H1 (cell line): ENCODE data around the gene TELO2. TPM values are rescaled to one million over a fixed set of nuclear protein-coding genes. Genes with fewer than 3 reads are reported as not detected.

ENCODE experiments used
- CTCF ChIA-PET: fragments of 300-600 bp; sonication (Branson Sonifier 250); formaldehyde crosslinking; loops from one replicate; lab custom pipeline; 2021; ENCODE audit not compliant: partially characterized antibody; lab: Charles Lee
- POLR2A ChIA-PET: fragments of 300-600 bp; sonication (Branson Sonifier 250); formaldehyde crosslinking; loops from one replicate; lab custom pipeline; 2021; ENCODE audit warnings: inconsistent platforms; ENCODE audit not compliant: partially characterized antibody; lab: Charles Lee
- DNase-seq, 2 experiments: peaks; one replicate each; pipeline versions ENCODE4 v3.0.0 to v3.0.0-alpha.2; 2010 to 2022; ENCODE audit warnings: low spot score in 2 of 2, low read depth in 1 of 2, mixed read lengths in 1 of 2
- FAIRE-seq: peaks from 2 replicates; lab custom pipeline; 2011; peaks lifted over from hg19 to GRCh38; lab: Jason Lieb, UNC
- H2AFZ ChIP-seq: 2 replicates; pipeline ENCODE4 v1.8.1; 2012; ENCODE audit warnings: low read length, inconsistent platforms
- H2AK5ac ChIP-seq: 2 replicates; pipeline ENCODE4 v1.6.1; 2013; ENCODE audit warnings: low read depth, low read length
- H2BK120ac ChIP-seq: replicated peaks from 2 replicates; pipeline ENCODE3; 2013; ENCODE audit warnings: low read depth, low read length, inconsistent platforms
- H2BK12ac ChIP-seq: 2 replicates; pipeline ENCODE4 v1.6.1; 2013; ENCODE audit warnings: low read depth, low read length
- H2BK15ac ChIP-seq: 2 replicates; pipeline ENCODE4 v1.6.1; 2013; ENCODE audit warnings: low read length
- H2BK20ac ChIP-seq: 2 replicates; pipeline ENCODE4 v1.6.1; 2013; ENCODE audit warnings: low read length
- H2BK5ac ChIP-seq: 2 replicates; pipeline ENCODE4 v1.6.1; 2013; ENCODE audit warnings: low read depth, low read length
- H3K14ac ChIP-seq: 2 replicates; pipeline ENCODE4 v1.6.1; 2013; ENCODE audit warnings: inconsistent platforms; ENCODE audit not compliant: insufficient read length
- H3K18ac ChIP-seq: 2 replicates; pipeline ENCODE4 v1.6.1; 2013; ENCODE audit warnings: low read length; ENCODE audit errors: extremely low read depth
- H3K23ac ChIP-seq: 2 replicates; pipeline ENCODE4 v1.6.1; 2013; ENCODE audit warnings: inconsistent platforms; ENCODE audit not compliant: insufficient read length
- H3K23me2 ChIP-seq: 2 replicates; pipeline ENCODE4 v1.6.1; 2013; ENCODE audit warnings: low read depth, low read length
- H3K27ac ChIP-seq: 2 replicates; pipeline ENCODE4 v1.6.1; 2011; ENCODE audit warnings: low read depth, low read length, inconsistent platforms
- H3K27me3 ChIP-seq, 4 experiments: replicated peaks in 1 of 4; 1 replicate in 1 of 4; 2 replicates in 3 of 4; pipeline versions ENCODE4 v1.6.1 to v1.8.1; 2011 to 2013; ENCODE audit warnings: low read length in 3 of 4, mild to moderate bottlenecking in 3 of 4, inconsistent platforms in 2 of 4, mixed read lengths in 2 of 4, moderate library complexity in 1 of 4; ENCODE audit not compliant: control insufficient read depth in 3 of 4, insufficient read depth in 3 of 4; ENCODE audit errors: extremely low read depth in 1 of 4
- H3K36me3 ChIP-seq, 4 experiments: 2 replicates each; pipeline versions ENCODE4 v1.6.1 to v1.8.1; 2011 to 2013; ENCODE audit warnings: mild to moderate bottlenecking in 4 of 4, low read length in 3 of 4, moderate library complexity in 2 of 4, control low read depth in 1 of 4, inconsistent platforms in 1 of 4; ENCODE audit not compliant: insufficient read depth in 4 of 4, control insufficient read depth in 2 of 4
- H3K4ac ChIP-seq: replicated peaks from 2 replicates; pipeline ENCODE3; 2013; ENCODE audit warnings: low read length, low read depth, mixed read lengths, inconsistent platforms; ENCODE audit not compliant: insufficient read length
- H3K4me1 ChIP-seq, 4 experiments: replicated peaks in 1 of 4; 1 replicate in 1 of 4; 2 replicates in 3 of 4; pipeline versions ENCODE4 v1.6.1 to v1.8.1; 2011 to 2013; ENCODE audit warnings: low read length in 3 of 4, inconsistent platforms in 2 of 4, mixed read lengths in 1 of 4; ENCODE audit not compliant: insufficient read depth in 4 of 4, control insufficient read depth in 3 of 4
- H3K4me2 ChIP-seq, 2 experiments: 2 replicates each; pipeline versions ENCODE4 v1.6.1 to v1.8.1; 2011 to 2013; ENCODE audit warnings: low read depth in 2 of 2, low read length in 2 of 2, control low read depth in 1 of 2, inconsistent platforms in 1 of 2, mild to moderate bottlenecking in 1 of 2; ENCODE audit not compliant: insufficient read depth in 1 of 2
- H3K4me3 ChIP-seq, 4 experiments: fragments of 200-600, 300-600 bp in 1 of 4; sonication (generic), shearing (Covaris generic), sonication (Bioruptor Twin) in 1 of 4; 2 replicates each; pipeline versions ENCODE4 v1.5.1 to v1.8.1; 2011 to 2016; ENCODE audit warnings: low read length in 4 of 4, low read depth in 3 of 4, control low read depth in 2 of 4, inconsistent platforms in 2 of 4, mild to moderate bottlenecking in 2 of 4, mixed read lengths in 1 of 4, moderate library complexity in 1 of 4; ENCODE audit not compliant: insufficient read depth in 2 of 4; ENCODE audit errors: extremely low read depth in 1 of 4
- H3K56ac ChIP-seq: replicated peaks from 2 replicates; pipeline ENCODE3; 2013; ENCODE audit warnings: low read depth, mild to moderate bottlenecking, mixed read lengths, low read length, inconsistent platforms; ENCODE audit not compliant: insufficient read length
- H3K79me1 ChIP-seq: 2 replicates; pipeline ENCODE4 v1.6.1; 2013; ENCODE audit warnings: low read depth, low read length, control low read depth
- H3K79me2 ChIP-seq, 2 experiments: 2 replicates each; pipeline versions ENCODE4 v1.6.1 to v1.8.1; 2012 to 2013; ENCODE audit warnings: low read length in 2 of 2, mild to moderate bottlenecking in 2 of 2, inconsistent platforms in 1 of 2; ENCODE audit not compliant: insufficient read depth in 2 of 2, control insufficient read depth in 1 of 2
- H3K9ac ChIP-seq, 4 experiments: replicated peaks in 1 of 4; 1 replicate in 1 of 4; 2 replicates in 3 of 4; pipeline versions ENCODE4 v1.6.1 to v1.8.1; 2011 to 2013; ENCODE audit warnings: low read depth in 3 of 4, low read length in 3 of 4, control low read depth in 2 of 4, mild to moderate bottlenecking in 2 of 4, moderate library complexity in 2 of 4, inconsistent platforms in 1 of 4; ENCODE audit errors: extremely low read depth in 1 of 4
- H3K9me3 ChIP-seq, 2 experiments: 2 replicates each; pipeline versions ENCODE4 v1.6.1 to v1.8.1; 2012 to 2013; ENCODE audit warnings: mild to moderate bottlenecking in 2 of 2, moderate library complexity in 2 of 2, control low read depth in 1 of 2, inconsistent platforms in 1 of 2, low read depth in 1 of 2, low read length in 1 of 2, mixed read lengths in 1 of 2; ENCODE audit not compliant: insufficient read depth in 2 of 2
- H4K20me1 ChIP-seq, 2 experiments: replicated peaks in 1 of 2; 2 replicates each; pipeline versions ENCODE3 to v1.8.1; 2011 to 2013; ENCODE audit warnings: inconsistent platforms in 2 of 2, low read length in 2 of 2, mild to moderate bottlenecking in 1 of 2; ENCODE audit not compliant: insufficient read depth in 2 of 2, control insufficient read depth in 1 of 2
- H4K5ac ChIP-seq: 2 replicates; pipeline ENCODE4 v1.6.1; 2013; ENCODE audit warnings: low read length, low read depth, mixed read lengths, inconsistent platforms; ENCODE audit not compliant: insufficient read length
- H4K8ac ChIP-seq: 2 replicates; pipeline ENCODE4 v1.8.0; 2013; ENCODE audit warnings: mild to moderate bottlenecking, moderate library complexity, low read length, inconsistent platforms; ENCODE audit not compliant: insufficient read depth; ENCODE audit errors: extremely low read depth
- H4K91ac ChIP-seq: replicated peaks from 2 replicates; pipeline ENCODE3; 2013; ENCODE audit warnings: low read length, mixed read lengths, inconsistent platforms; ENCODE audit not compliant: insufficient read length
- ASH2L ChIP-seq: fragments of 200-600, 300-600 bp; sonication (generic); IDR thresholded peaks from one replicate; pipeline ENCODE4 v1.7.1; 2017; ENCODE audit warnings: low read length
- CEBPB ChIP-seq: IDR thresholded peaks from 2 replicates; pipeline ENCODE4 v1.6.1; 2012; ENCODE audit warnings: low read depth, low read length
- CTBP2 ChIP-seq: IDR thresholded peaks from 2 replicates; pipeline ENCODE4 v1.7.0; 2011; ENCODE audit warnings: borderline replicate concordance, mild to moderate bottlenecking, moderate library complexity, mixed read lengths, low read length; ENCODE audit not compliant: insufficient read depth, insufficient read length
- GABPA ChIP-seq: IDR thresholded peaks from 2 replicates; pipeline ENCODE4 v1.6.1; 2011; ENCODE audit warnings: mild to moderate bottlenecking, low read length, moderate library complexity, borderline replicate concordance; ENCODE audit not compliant: insufficient read depth
- WGBS, 2 experiments: shearing (Covaris generic) in 1 of 2; methylation state at CpG; one replicate each; pipeline versions ENCODE4 v1.1.6 to v1.1.7; 2013 to 2015; ENCODE audit warnings: low lambda C conversion rate in 2 of 2, mixed read lengths in 2 of 2, inconsistent platforms in 1 of 2, low coverage in 1 of 2, missing lambda C conversion rate in 1 of 2; ENCODE audit not compliant: insufficient replicate concordance in 2 of 2, insufficient coverage in 1 of 2, insufficient read length in 1 of 2; ENCODE audit errors: extremely low coverage in 1 of 2, missing lambda C conversion rate in 1 of 2; 5-methylcytosine and 5-hydroxymethylcytosine counted together
- polyA plus RNA-seq, 7 experiments: library from polyadenylated mRNA; depleted of rRNA in 3 of 7; stranded (reverse) in 5 of 7; unstranded in 2 of 7; fragments of >200 nt in 5 of 7; fragments of 200-250 nt in 2 of 7; gene quantifications; 1 replicate in 5 of 7; 2 replicates in 1 of 7; 4 replicates in 1 of 7; pipeline versions ENCODE4 v1.2.1 to v1.2.3, GENCODE V29; 2011 to 2013; ENCODE audit warnings: missing spikeins in 2 of 7, mixed read lengths in 2 of 7
- total RNA-seq: library from RNA; stranded (reverse); fragmentation: NEBNext Ultra II Directional; extraction: Animal tissue kit (Norgen Biotek cat#: 25700); gene quantifications from 2 replicates; pipeline ENCODE4 v1.2.1, GENCODE V29; 2021

TELO2 gene
- total and polyA plus RNA-seq, 2 of the 8 experiments (the other 6 are each of a cell fraction or from before 2014, with no cell fraction given) = 39.3 to 64.8 TPM

GRCh38 chr16:1464894-1465566 lies 28.1 kb upstream of the TELO2 start:
- ChIA-PET CTCF (interaction anchor here (1.2 kb wide), 1 partner anchor 123 kb away, joined by 3 read pairs; no protein-coding TSS in a partner anchor), POLR2A (interaction anchor here (0.7 to 1.2 kb wide), 3 partner anchors 9 to 23 kb away, joined by 3 read pairs; no protein-coding TSS in a partner anchor)
- Histone ChIP-seq H3K14ac (no peak overlapping the region), H2BK20ac (no peak overlapping the region), H3K9ac (no peak overlapping the region), H2BK5ac (no peak overlapping the region), H4K5ac (no peak overlapping the region), H3K23me2 (no peaks in the 10 kb centered on the region), H3K56ac (no peak overlapping the region), H2BK12ac (no peak overlapping the region), H3K27me3 (no peaks in the 10 kb centered on the region), H3K79me1 (peaks cover 17% of the 10 kb centered on the region), H4K91ac (no peak overlapping the region), H3K9me3 (no peaks in the 10 kb centered on the region), H3K4me1 (no peaks in the 10 kb centered on the region), H3K79me2 (peaks cover 0 to 39% of the 10 kb centered on the region in 2 experiments; a peak in 2 of 4 replicates), H2AK5ac (no peak overlapping the region), H3K18ac (no peak overlapping the region), H3K36me3 (peaks cover 0 to 22% (median 4%) of the 10 kb centered on the region in 4 experiments; a peak in 4 of 8 replicates), H4K20me1 (peaks cover 5 to 17% of the 10 kb centered on the region in 2 experiments), H2AFZ (no peak overlapping the region), H3K23ac (no peak overlapping the region), H3K27ac (no peak overlapping the region), H2BK120ac (no peak overlapping the region), H3K4ac (no peak overlapping the region), H3K4me2 (no peak overlapping the region), H3K4me3 (no peak overlapping the region), H2BK15ac (no peak overlapping the region), H4K8ac (no peak overlapping the region)
- 90% methylated on average over 33 of the region's 33 CpGs; no CpG with 5 or more reads in 1 of the 2 experiments for WGBS, 2 experiments
- FAIRE-seq = no peak
- DNase-seq = no peak
- TF ChIP-seq CTBP2 = no peak
- TF ChIP-seq CEBPB = no peak
- TF ChIP-seq GABPA = no peak
- no peak for TF ChIP-seq ASH2L
